Activated CD4-positive, alpha-beta T cell treated with anti-CD3 and anti-CD28 coated beads, Interleukin-2, amount 10 ng/mL, durations not matched to agents 7 days and 5 days (primary cell): ENCODE results near the gene ZSWIM7. TPM values are rescaled to one million over a fixed set of nuclear protein-coding genes. Genes with fewer than 3 reads are reported as not detected.
A peak's percentile ranks its signal among the peaks of the same experiment; 100 is the strongest.

Experiments used
- CTCF ChIA-PET: fragments of 350-600 bp; sonication (Branson Sonifier 250); formaldehyde crosslinking; loops from one replicate; lab custom pipeline; 2021; ENCODE audit warnings: antibody characterized with exemption; lab: Charles Lee
- POLR2A ChIA-PET: fragments of 350-600 bp; sonication (Branson Sonifier 250); formaldehyde crosslinking; loops from one replicate; lab custom pipeline; 2021; ENCODE audit warnings: antibody characterized with exemption; lab: Charles Lee
- DNase-seq: peaks from one replicate; pipeline ENCODE4 v3.0.0-alpha.2; 2020
- H3K27ac Mint-ChIP-seq: one replicate; pipeline ENCODE4 v1.8.0; 2021; ENCODE audit warnings: mild to moderate bottlenecking, moderate library complexity, mixed read lengths
- H3K27me3 Mint-ChIP-seq: one replicate; pipeline ENCODE4 v1.8.0; 2021; ENCODE audit warnings: mixed read lengths
- H3K36me3 Mint-ChIP-seq: one replicate; pipeline ENCODE4 v1.8.0; 2021; ENCODE audit warnings: low read depth, mixed read lengths
- H3K4me1 Mint-ChIP-seq: one replicate; pipeline ENCODE4 v1.8.0; 2021; ENCODE audit warnings: mixed read lengths
- H3K4me3 Mint-ChIP-seq: one replicate; pipeline ENCODE4 v1.8.0; 2021; ENCODE audit warnings: mild to moderate bottlenecking, moderate library complexity, mixed read lengths
- H3K9me3 Mint-ChIP-seq: one replicate; pipeline ENCODE4 v1.8.0; 2021; ENCODE audit warnings: mixed read lengths
- total RNA-seq, 2 experiments: library from RNA; stranded (reverse); gene quantifications; one replicate each; pipeline ENCODE4 v1.2.3, GENCODE V29; 2021

ZSWIM7 gene
- total RNA-seq, 2 experiments from 2014 or later, result 13.3 to 18.1 TPM

DNA sequence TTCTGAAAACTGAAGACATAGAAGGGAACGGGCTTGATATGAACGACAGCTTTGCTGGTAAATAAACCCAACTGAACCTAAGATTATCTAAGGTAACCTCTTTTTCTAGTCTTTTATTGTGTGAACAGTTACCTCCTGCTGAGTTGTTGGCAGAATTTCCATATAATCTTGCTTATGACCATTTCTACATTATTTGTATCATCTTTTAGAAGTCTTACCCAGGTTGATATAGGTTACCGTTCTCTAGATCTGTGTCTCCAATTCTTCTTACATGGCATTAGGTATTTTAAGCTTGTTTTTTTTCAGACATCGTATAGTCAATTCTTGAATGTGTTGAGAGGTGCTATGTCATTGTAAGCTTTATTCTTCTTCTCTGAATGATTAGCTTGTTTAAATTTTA is 24.4 kb upstream of the ZSWIM7 start:
- peaks cover 18% of the 10 kb centered on the region for H3K4me1 Mint-ChIP-seq
- ChIA-PET CTCF (no interaction called here), POLR2A (no interaction called here)
- H3K27me3 Mint-ChIP-seq, result no peaks in the 10 kb centered on the region
- H3K4me3 Mint-ChIP-seq, result no peak overlapping the region
- H3K27ac Mint-ChIP-seq, result no peak overlapping the region
- DNase-seq, result no peak
- peaks cover 65% of the 10 kb centered on the region for H3K36me3 Mint-ChIP-seq
- H3K9me3 Mint-ChIP-seq, result no peaks in the 10 kb centered on the region

DNA sequence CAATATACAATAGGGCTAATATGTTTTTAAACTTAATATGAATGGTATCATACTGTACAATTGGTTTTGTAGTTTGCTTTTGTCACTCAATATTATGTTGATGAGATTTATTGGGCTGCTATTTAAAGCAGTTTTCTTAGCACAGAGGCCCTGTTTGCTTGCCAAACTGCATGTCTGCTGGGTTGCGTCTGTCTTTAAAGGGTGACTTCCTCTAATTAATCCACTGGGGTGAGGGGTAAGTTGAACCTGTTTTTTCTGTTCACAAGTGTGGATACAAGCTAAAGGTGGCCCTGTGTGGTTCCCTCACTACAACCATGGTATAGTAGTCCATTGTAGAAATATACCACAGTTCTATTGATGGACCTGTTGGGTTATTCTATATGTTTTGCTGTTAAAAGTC is 19.8 kb upstream of the ZSWIM7 start:
- DNase-seq, result no peak
- Mint-ChIP-seq H3K27me3 (no peaks in the 10 kb centered on the region), H3K36me3 (peaks cover 48% of the 10 kb centered on the region), H3K27ac (no peak overlapping the region), H3K4me3 (no peak overlapping the region), H3K9me3 (no peaks in the 10 kb centered on the region), H3K4me1 (peaks cover 1% of the 10 kb centered on the region)
- CTCF ChIA-PET, result no interaction called here
- POLR2A ChIA-PET, result no interaction called here

DNA sequence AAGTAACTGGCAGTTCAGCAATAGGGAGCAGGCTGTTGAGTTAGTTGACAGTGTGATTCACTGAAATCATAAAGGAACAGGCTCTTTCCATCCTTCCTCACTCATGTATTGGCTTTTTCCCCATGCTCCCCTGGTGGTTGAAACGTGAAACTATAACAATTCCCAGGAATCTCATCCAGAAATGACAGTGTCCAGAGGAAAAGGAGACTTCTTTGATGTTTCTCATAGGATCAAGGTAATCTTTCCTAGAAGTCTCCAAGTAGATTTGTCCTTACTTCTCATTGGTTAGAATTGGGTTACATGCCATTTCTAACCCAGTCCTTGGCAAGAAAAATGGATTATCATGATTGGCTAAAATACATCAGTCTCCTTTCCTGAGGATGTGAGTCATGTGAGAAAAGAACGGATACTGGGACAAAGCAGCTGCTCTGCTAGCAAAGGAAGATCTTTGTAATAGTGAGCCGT is 14.5 kb upstream of the ZSWIM7 start:
- Mint-ChIP-seq H3K4me1 (peaks cover 9% of the 10 kb centered on the region), H3K27me3 (no peaks in the 10 kb centered on the region), H3K4me3 (no peak overlapping the region), H3K36me3 (peaks cover 41% of the 10 kb centered on the region), H3K27ac (no peak overlapping the region), H3K9me3 (no peaks in the 10 kb centered on the region)
- ChIA-PET CTCF (interaction anchor here (0.9 kb wide), 1 partner anchor 9 kb away, joined by 3 read pairs; no protein-coding TSS in a partner anchor), POLR2A (no interaction called here)
- DNase-seq, result no peak

DNA sequence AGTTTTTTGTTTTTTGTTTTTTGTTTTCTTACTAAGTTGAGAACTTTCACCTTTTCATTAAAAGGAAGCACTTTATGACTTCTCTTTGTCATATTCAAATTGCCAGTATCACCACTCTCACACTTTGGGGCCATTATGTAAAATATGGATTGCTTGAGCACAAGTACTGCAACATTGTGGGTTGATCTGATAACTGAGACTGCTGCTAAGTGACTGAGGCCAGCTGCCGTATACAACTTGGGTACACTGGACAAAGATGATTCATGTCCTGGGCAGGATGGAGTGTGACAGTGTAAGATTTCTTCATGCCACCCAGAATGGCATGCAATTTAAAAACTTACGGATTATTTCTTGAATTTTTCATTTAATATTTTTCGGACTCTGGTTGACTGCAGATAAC is 7.9 kb upstream of the ZSWIM7 start:
- CTCF ChIA-PET, result no interaction called here

DNA sequence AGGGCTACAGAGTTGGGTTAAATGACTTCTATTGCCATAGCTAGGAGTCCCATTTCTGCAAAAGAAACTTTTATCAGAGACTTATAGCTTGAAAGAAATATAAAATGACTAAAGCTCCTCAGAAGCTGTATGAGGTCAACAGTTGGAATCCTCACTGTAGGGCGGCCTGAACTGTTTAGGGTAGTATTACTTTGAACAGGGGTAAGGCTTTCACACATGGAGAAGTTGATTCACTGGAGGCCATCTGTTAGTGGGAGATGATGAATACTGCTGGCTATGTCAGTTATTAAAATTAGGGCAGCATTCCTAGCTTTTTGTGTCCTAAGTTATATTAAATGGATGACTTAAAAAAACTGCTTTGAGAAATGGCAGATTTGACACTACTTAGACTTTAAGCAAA is 6.1 kb upstream of the ZSWIM7 start:
- POLR2A ChIA-PET, result no interaction called here
- H3K27ac Mint-ChIP-seq, result no peak overlapping the region
- CTCF ChIA-PET, result interaction anchor here (1.2 to 1.8 kb wide), 5 partner anchors 9 to 50 kb away, joined by 3 to 5 read pairs (median 3); no protein-coding TSS in a partner anchor
- no peaks in the 10 kb centered on the region for H3K27me3 Mint-ChIP-seq
- no peak for DNase-seq
- no peak overlapping the region for H3K4me3 Mint-ChIP-seq
- peaks cover 6% of the 10 kb centered on the region for H3K9me3 Mint-ChIP-seq
- peaks cover 23% of the 10 kb centered on the region for H3K4me1 Mint-ChIP-seq
- H3K36me3 Mint-ChIP-seq, result peaks cover 76% of the 10 kb centered on the region

More for the DNA sequence above, 7.9 kb upstream of the ZSWIM7 start:
- no peak for DNase-seq
- no peak overlapping the region for H3K27ac Mint-ChIP-seq
- peaks cover 14% of the 10 kb centered on the region for H3K4me1 Mint-ChIP-seq
- no peaks in the 10 kb centered on the region for H3K9me3 Mint-ChIP-seq
- POLR2A ChIA-PET, result interaction anchor here (0.6 kb wide), 1 partner anchor 212 kb away, joined by 3 read pairs; no protein-coding TSS in a partner anchor
- no peak overlapping the region for H3K4me3 Mint-ChIP-seq
- peaks cover 67% of the 10 kb centered on the region for H3K36me3 Mint-ChIP-seq
- H3K27me3 Mint-ChIP-seq, result no peaks in the 10 kb centered on the region

DNA sequence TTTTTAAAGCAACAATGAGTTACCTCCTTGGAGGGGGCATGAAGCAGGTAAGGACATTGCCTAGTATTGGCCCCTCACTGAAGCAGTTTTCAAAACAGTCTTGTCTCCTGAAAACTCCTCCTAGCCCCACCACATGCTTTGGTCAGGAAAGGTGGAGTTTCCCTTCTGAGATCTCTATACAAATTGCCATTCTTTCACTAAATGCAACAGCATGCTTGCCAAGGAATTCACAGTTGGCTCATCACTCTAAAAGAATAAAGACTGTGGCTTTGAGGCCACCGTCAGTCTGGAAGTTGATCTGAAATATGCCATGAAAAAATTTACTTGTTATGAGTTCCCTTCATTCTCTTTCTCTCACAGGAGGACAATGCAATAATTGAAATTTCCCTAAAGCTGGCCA is 4.3 kb upstream of the ZSWIM7 start:
- Mint-ChIP-seq H3K36me3 (peaks cover 75% of the 10 kb centered on the region), H3K27me3 (no peaks in the 10 kb centered on the region), H3K4me3 (no peak overlapping the region), H3K9me3 (peaks cover 6% of the 10 kb centered on the region), H3K27ac (peak overlapping the region; percentile 15), H3K4me1 (peaks cover 29% of the 10 kb centered on the region)
- ChIA-PET POLR2A (no interaction called here), CTCF (no interaction called here)
- no peak for DNase-seq

DNA sequence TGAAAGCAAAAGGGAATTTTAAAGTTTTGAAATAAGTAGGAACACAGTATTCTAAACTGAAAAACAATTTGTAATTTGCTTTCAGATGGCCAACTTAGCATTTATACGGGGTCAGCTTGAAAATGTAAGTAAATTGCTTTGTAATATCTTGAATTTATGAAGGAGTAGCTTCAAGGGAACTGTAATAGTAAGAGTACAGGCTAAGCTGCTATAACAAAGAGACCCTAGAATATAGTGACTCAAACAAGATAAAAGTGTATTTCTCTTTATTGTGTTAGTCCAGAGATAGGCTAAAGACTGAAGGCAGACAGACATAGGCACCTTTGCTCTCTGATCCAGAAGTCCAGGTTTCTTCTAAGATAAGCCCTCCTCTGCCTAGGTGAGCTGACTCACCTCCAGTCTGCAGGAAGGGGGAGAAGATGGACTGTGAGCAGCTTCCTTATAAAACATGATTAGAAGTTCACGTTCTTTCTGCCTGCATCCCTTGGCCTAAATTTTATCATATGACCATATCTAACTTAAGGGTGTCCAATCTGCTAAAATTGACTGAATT is 3.3 kb upstream of the ZSWIM7 start:
- Mint-ChIP-seq H3K27me3 (no peaks in the 10 kb centered on the region), H3K9me3 (peaks cover 6% of the 10 kb centered on the region), H3K4me1 (peaks cover 33% of the 10 kb centered on the region), H3K4me3 (no peak overlapping the region), H3K36me3 (peaks cover 65% of the 10 kb centered on the region), H3K27ac (no peak overlapping the region)
- DNase-seq, result no peak
- ChIA-PET CTCF (interaction anchor here (1.2 kb wide), 1 partner anchor 24 kb away, joined by 3 read pairs; no protein-coding TSS in a partner anchor), POLR2A (interaction anchor here (0.6 kb wide), 1 partner anchor 1972 kb away, joined by 4 read pairs; no protein-coding TSS in a partner anchor)

DNA sequence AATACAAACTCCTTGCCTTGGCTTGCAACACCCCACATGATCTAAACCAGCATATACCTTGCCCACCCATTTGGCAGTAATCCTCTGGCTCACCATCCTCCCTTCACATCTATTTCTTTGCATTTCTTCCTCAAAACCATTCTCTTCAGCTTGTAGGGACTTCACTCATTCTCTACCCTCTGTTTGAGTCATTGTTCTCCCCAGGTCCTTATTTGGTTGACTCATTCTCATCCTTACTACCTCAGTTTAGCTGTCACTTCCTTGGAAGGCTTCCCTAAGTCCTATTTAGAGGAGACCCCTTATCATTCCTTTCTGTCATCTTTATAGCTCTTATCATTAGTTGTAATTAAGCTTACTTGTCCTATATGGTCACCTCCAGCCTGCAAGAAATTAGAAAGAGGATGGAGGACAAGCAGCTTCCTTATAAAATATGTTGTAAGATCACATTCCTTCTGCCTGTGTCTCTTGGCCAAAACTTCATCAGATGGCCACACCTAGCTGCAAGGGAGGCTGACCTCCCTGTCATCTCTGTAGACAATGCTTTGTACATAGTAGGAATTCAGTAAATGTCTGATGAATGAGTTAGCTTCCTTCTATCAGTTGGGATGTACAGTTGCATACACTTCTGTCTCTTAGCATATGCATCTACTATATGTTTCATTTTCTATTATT is 1.9 kb upstream of the ZSWIM7 start:
- no peak for DNase-seq
- peaks cover 6% of the 10 kb centered on the region for H3K9me3 Mint-ChIP-seq
- H3K4me1 Mint-ChIP-seq, result peaks cover 33% of the 10 kb centered on the region
- peaks cover 55% of the 10 kb centered on the region for H3K36me3 Mint-ChIP-seq
- ChIA-PET CTCF (interaction anchor here (0.6 to 1.2 kb wide), 5 partner anchors 15 to 567 kb away, joined by 3 to 4 read pairs (median 3); partner anchors contain the start of gene ZNF287), POLR2A (no interaction called here)
- no peaks in the 10 kb centered on the region for H3K27me3 Mint-ChIP-seq
- peak overlapping the region; percentile 93 for H3K27ac Mint-ChIP-seq
- H3K4me3 Mint-ChIP-seq, result peak overlapping the region; percentile 96

DNA sequence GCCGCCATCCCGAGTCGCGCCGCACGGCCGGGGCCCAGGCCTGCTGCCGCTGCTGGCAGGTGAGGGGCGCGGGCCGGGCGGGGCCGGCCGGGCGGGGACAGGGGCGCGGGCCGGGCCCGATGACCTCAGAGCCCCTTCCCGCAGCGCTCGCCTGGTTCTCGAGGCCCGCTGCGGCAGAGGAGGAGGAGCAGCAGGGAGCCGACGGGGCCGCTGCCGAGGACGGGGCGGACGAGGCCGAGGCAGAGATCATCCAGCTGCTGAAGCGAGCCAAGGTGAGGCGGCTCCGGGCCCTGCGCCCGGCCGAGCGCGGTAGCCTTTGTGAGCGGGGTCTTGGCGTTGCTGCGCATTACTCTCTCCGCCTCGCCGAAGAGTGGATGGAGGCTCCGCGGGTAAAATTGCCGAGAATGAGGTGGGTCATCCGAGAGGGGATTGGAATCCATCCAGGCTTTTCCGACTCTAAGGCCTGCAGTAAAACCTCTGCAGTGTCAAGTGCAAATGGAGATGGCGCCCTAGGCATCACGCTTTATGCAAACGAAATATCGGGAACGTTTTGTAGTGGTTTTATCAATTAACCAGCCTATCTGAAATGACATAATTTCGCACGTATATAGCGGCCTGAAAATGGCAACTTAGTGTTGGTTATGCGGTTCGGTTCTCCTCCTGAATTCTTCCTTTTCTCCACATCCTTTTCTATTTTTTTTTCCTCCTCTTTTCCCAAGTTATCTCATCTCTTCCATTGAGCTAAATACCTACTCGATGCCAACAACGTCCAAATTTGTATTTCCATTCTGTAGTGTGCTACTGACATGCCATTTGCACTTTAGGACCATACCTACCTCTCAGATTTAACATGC is 697 bp upstream of the ZSWIM7 start:
- Mint-ChIP-seq H3K27me3 (no peaks in the 10 kb centered on the region), H3K4me1 (peaks cover 33% of the 10 kb centered on the region), H3K36me3 (peaks cover 46% of the 10 kb centered on the region), H3K27ac (peak overlapping the region; percentile 93), H3K4me3 (peak overlapping the region; percentile 96), H3K9me3 (peaks cover 6% of the 10 kb centered on the region)
- ChIA-PET POLR2A (no interaction called here), CTCF (interaction anchor here (0.6 to 3.0 kb wide), 5 partner anchors 8 to 171 kb away, joined by 3 to 14 read pairs (median 5); partner anchors contain the start of gene ADORA2B)
- no peak for DNase-seq

DNA sequence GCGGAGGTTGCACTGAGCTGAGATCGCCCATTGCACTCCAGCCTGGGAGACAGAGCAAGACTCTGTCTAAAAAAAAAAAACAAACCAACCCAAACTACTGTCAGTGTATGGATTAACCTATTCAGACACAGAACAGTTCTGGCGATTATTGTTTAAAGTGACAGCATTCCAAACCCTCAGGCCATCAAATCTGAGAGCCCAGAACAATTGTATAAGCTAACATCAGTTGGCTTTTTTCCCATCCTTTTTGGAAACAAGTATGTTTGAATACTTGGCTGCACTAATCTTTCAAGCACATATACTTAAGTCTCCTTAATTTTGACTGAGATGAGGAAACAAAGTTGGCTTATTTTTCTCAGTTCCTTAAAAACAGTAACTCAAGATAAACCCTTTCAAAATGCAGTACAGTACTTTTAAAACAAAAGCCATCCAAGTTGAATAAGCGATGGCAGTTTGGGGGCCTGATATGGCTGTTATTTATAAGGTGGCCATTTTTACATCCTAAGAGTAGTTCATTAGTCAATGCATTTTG is 1.4 kb downstream of the ZSWIM7 start:
- no peak for DNase-seq
- Mint-ChIP-seq H3K4me3 (peak overlapping the region; percentile 86), H3K4me1 (peaks cover 29% of the 10 kb centered on the region), H3K27ac (no peak overlapping the region), H3K9me3 (peaks cover 6% of the 10 kb centered on the region), H3K27me3 (no peaks in the 10 kb centered on the region), H3K36me3 (peaks cover 30% of the 10 kb centered on the region)
- ChIA-PET POLR2A (no interaction called here), CTCF (interaction anchor here (0.6 to 3.0 kb wide), 3 partner anchors 30 to 58 kb away, joined by 3 to 14 read pairs (median 5); partner anchors contain the start of gene ADORA2B)

DNA sequence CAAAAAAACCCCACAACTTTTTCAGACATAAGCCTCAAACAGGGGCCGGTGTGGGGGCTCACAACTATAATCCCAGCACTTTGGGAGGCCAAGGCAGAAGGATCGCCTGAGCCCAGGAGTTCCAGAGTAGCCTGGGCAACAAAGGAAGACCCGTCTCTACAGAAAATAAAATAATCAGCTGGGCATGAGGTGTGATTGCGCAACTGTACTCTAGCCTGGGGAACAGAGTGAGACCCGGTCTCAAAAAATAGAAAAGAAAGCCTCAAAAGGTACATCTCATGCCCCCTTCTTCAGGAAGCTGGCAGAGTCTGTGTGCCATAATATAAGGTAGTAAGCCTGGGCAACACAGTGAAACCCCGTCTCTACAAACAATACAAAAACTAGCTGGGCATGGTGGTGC is 3.2 kb downstream of the ZSWIM7 start:
- DNase-seq, result no peak
- ChIA-PET CTCF (interaction anchor here (0.6 to 1.2 kb wide), 3 partner anchors 52 to 1054 kb away, joined by 3 to 4 read pairs (median 3); partner anchors contain the start of gene ADORA2B), POLR2A (no interaction called here)
- no peaks in the 10 kb centered on the region for H3K9me3 Mint-ChIP-seq
- H3K27me3 Mint-ChIP-seq, result no peaks in the 10 kb centered on the region
- H3K27ac Mint-ChIP-seq, result no peak overlapping the region
- H3K4me3 Mint-ChIP-seq, result no peak overlapping the region
- H3K36me3 Mint-ChIP-seq, result peaks cover 12% of the 10 kb centered on the region
- peaks cover 19% of the 10 kb centered on the region for H3K4me1 Mint-ChIP-seq
